Transverse colon (tissue), 4 donors: ENCODE measurements around the gene DYNC1LI1. TPM values are rescaled to one million over a fixed set of nuclear protein-coding genes. Genes with fewer than 3 reads are reported as not detected.
"Not testable (repeated sequence)": the region's sequence is repeated elsewhere in the genome, so short reads cannot be mapped to it uniquely, and the experiment has no call there.

Experiments
- DNase-seq: peaks from one replicate; pipeline ENCODE4 v3.0.0-alpha.2; 2019
- H3K27ac ChIP-seq, 4 donors: fragments of 200-600 bp; sonication (generic); 2 replicates each; pipeline ENCODE4 v1.5.1; 2016 to 2018; ENCODE audit warnings: inconsistent platforms in 4 of 4
- H3K27me3 ChIP-seq: fragments of 200-600 bp; sonication (generic); 2 replicates; pipeline ENCODE4 v1.5.1; 2017; ENCODE audit warnings: inconsistent platforms
- H3K36me3 ChIP-seq, 4 donors: fragments of 200-600 bp; sonication (generic); 2 replicates each; pipeline ENCODE4 v1.5.1; 2017 to 2019; ENCODE audit warnings: inconsistent platforms in 4 of 4
- H3K4me1 ChIP-seq, 4 donors: fragments of 200-600 bp; sonication (generic); 2 replicates each; pipeline ENCODE4 v1.5.1; 2017 to 2020; ENCODE audit warnings: inconsistent platforms in 4 of 4
- H3K4me3 ChIP-seq, 4 donors: fragments of 200-600 bp; sonication (generic); 1 replicate in 1 of 4; 2 replicates in 3 of 4; pipeline versions ENCODE4 v1.5.1 to v1.6.1; 2017 to 2019; ENCODE audit warnings: inconsistent platforms in 4 of 4
- H3K9me3 ChIP-seq, 2 donors: fragments of 200-600 bp; sonication (generic); 2 replicates each; pipeline ENCODE4 v1.5.1; 2017 to 2019; ENCODE audit warnings: inconsistent platforms in 2 of 2
- CTCF ChIP-seq, 5 experiments: fragments of 200-600 bp in 3 of 5; fragments of 450-650 bp in 2 of 5; sonication (generic) in 3 of 5; IDR thresholded peaks; 1 replicate in 2 of 5; 2 replicates in 3 of 5; pipeline ENCODE4 v1.5.1; 2016 to 2017; ENCODE audit warnings: antibody characterized with exemption in 5 of 5, inconsistent platforms in 3 of 5, mild to moderate bottlenecking in 2 of 5, moderate library complexity in 1 of 5
- EP300 ChIP-seq: sonication (generic); formaldehyde crosslinking; IDR thresholded peaks from one replicate; pipeline ENCODE4 v1.6.1; 2017; ENCODE audit warnings: antibody characterized with exemption, low read depth
- POLR2A ChIP-seq: fragments of 450-650 bp; IDR thresholded peaks from one replicate; pipeline ENCODE4 v1.6.1; 2016; ENCODE audit warnings: antibody characterized with exemption, mild to moderate bottlenecking, moderate library complexity
- POLR2AphosphoS5 ChIP-seq, 3 donors: sonication (generic); formaldehyde crosslinking; IDR thresholded peaks; one replicate each; pipeline ENCODE4 v1.6.1; 2016; ENCODE audit warnings: antibody characterized with exemption in 3 of 3
- WGBS, 2 donors: methylation state at CpG; one replicate each; pipeline ENCODE4 v1.1.5; 2018; ENCODE audit warnings: low coverage in 1 of 2; 5-methylcytosine and 5-hydroxymethylcytosine counted together
- in situ Hi-C, 4 donors: fragments of 200-750 bp; cut with MboI; loops; one replicate each; pipeline versions ENCODE4 v1.15.0 to v1.15.1; 2017; ENCODE audit warnings: low sequenced_read_pairs in 3 of 4, low pct_ligation_motif_present in 1 of 4, low pct_unique_long_range_greater_than_20kb in 1 of 4
- intact Hi-C: fragments of 100-400 bp; cut with DNase I; formaldehyde crosslinking; loops from one replicate; pipeline ENCODE4 v1.15.1; 2023; ENCODE audit warnings: low total_unique reads
- total RNA-seq, 4 donors: library from RNA; depleted of rRNA; stranded (reverse); fragments of >200 nt; gene quantifications; one replicate each; pipeline ENCODE4 v1.1.0, GENCODE V29; 2016

Gene DYNC1LI1
- total RNA-seq, 4 donors from 2014 or later, result 2.4 to 25.9 (median 12.1) TPM

GRCh38 chr3:32586356-32586755 is 15.7 kb upstream of the DYNC1LI1 start:
- H3K27me3 ChIP-seq, result no peaks in the 10 kb centered on the region
- H3K4me3 ChIP-seq, result no peak overlapping the region
- TF ChIP-seq EP300 (no peak), POLR2AphosphoS5 (IDR thresholded peaks at IDR 0.05) (no peak), CTCF (IDR thresholded peaks at IDR 0.05) (no peak), POLR2A (no peak)
- H3K9me3 ChIP-seq, result no peaks in the 10 kb centered on the region
- H3K4me1 ChIP-seq, result no peaks in the 10 kb centered on the region
- no peak overlapping the region for H3K27ac ChIP-seq
- no peak for DNase-seq
- 82 to 83% methylated on average over 3 of the region's 3 CpGs for WGBS, 2 donors
- in situ Hi-C loops, result no loop called here
- intact Hi-C loops, result no loop called here
- no peaks in the 10 kb centered on the region for H3K36me3 ChIP-seq

- H3K9me3 ChIP-seq, result no peaks in the 10 kb centered on the region
- H3K36me3 ChIP-seq, result no peaks in the 10 kb centered on the region
- 48% methylated on average over 1 of the region's 1 CpG; no CpG with 5 or more reads in 1 of the 2 donors for WGBS, 2 donors
- intact Hi-C loops, result no loop called here
- H3K27ac ChIP-seq, result no peak overlapping the region
- in situ Hi-C loops, result no loop called here
- DNase-seq, result no peak
- TF ChIP-seq EP300, result no peak
- no peak for TF ChIP-seq POLR2A
- TF ChIP-seq POLR2AphosphoS5 (IDR thresholded peaks at IDR 0.05), result no peak
- TF ChIP-seq CTCF (IDR thresholded peaks at IDR 0.05), result no peak
- no peaks in the 10 kb centered on the region for H3K4me1 ChIP-seq
- no peaks in the 10 kb centered on the region for H3K27me3 ChIP-seq
- no peak overlapping the region for H3K4me3 ChIP-seq
Measured at GRCh38 chr3:32584660-32585059, 14.0 kb upstream of the DYNC1LI1 start.

- DNase-seq, result no peak
- Histone ChIP-seq H3K9me3 (no peaks in the 10 kb centered on the region), H3K27ac (no peak overlapping the region), H3K4me3 (no peak overlapping the region), H3K27me3 (no peaks in the 10 kb centered on the region), H3K4me1 (no peaks in the 10 kb centered on the region), H3K36me3 (no peaks in the 10 kb centered on the region)
- 87 to 95% methylated on average over 2 to 3 of the region's 3 CpGs for WGBS, 2 donors
- in situ Hi-C loops (no loop called here), intact Hi-C loops (no loop called here)
- TF ChIP-seq CTCF (IDR thresholded peaks at IDR 0.05) (no peak), EP300 (no peak), POLR2A (no peak), POLR2AphosphoS5 (IDR thresholded peaks at IDR 0.05) (no peak)
Measured at GRCh38 chr3:32583708-32584107, 13.1 kb upstream of the DYNC1LI1 start.

GRCh38 chr3:32578669-32579068 is 8.0 kb upstream of the DYNC1LI1 start:
- 94% methylated on average over 13 of the region's 31 CpGs; no CpG with 5 or more reads in 1 of the 2 donors for WGBS, 2 donors
- intact Hi-C loops, DNase-seq, H3K36me3 ChIP-seq, H3K27ac ChIP-seq, in situ Hi-C loops, H3K27me3 ChIP-seq, H3K9me3 ChIP-seq, H3K4me3 ChIP-seq: not testable (repeated sequence)
- H3K4me1 ChIP-seq, result peaks cover 0 to 12% (median 0%) of the 10 kb centered on the region in 4 donors
